SK-N-SH treated with all-trans-retinoic acid at 6 μM for 48 hours (cell line): ENCODE results near the gene TRIM31.

Source experiments
- ATAC-seq: fragments of 200-7000 bp; cut with Tn5 transposase; 3 replicates; pipeline ENCODE4 v1.9.1; 2020; ENCODE audit warnings: mild to moderate bottlenecking, moderate library complexity
- ARNTL ChIP-seq: fragments of 450-650 bp; formaldehyde crosslinking; IDR thresholded peaks from 2 replicates; pipeline ENCODE4 v1.5.0; 2020; ENCODE audit warnings: low read depth, mild to moderate bottlenecking, moderate library complexity, borderline replicate concordance
- BACH2 ChIP-seq: fragments of 250-450 bp; sonication (Bioruptor Pico); IDR thresholded peaks from 2 replicates; pipeline ENCODE4 v1.9.0; 2021; ENCODE audit warnings: mild to moderate bottlenecking, borderline replicate concordance
- CSDC2 ChIP-seq: fragments of 250-450 bp; sonication (Bioruptor Pico); IDR thresholded peaks from 2 replicates; pipeline ENCODE4 v1.5.0; 2020; ENCODE audit warnings: mild to moderate bottlenecking, moderate library complexity
- GLIS3 ChIP-seq: fragments of 250-450 bp; sonication (Bioruptor Pico); IDR thresholded peaks from 2 replicates; pipeline ENCODE4 v1.5.0; 2020; ENCODE audit warnings: mild to moderate bottlenecking, moderate library complexity
- ISL1 ChIP-seq: fragments of 250-450 bp; sonication (Bioruptor Pico); IDR thresholded peaks from 2 replicates; pipeline ENCODE4 v2.1.2; 2022; ENCODE audit warnings: mild to moderate bottlenecking, moderate library complexity
- OSR1 ChIP-seq: fragments of 250-450 bp; sonication (Bioruptor Pico); IDR thresholded peaks from 2 replicates; pipeline ENCODE4 v1.8.0; 2022; ENCODE audit warnings: moderate library complexity, mild to moderate bottlenecking, inconsistent platforms
- PPARA ChIP-seq: fragments of 250-450 bp; sonication (Bioruptor Pico); IDR thresholded peaks from 2 replicates; pipeline ENCODE4 v1.5.0; 2020; ENCODE audit warnings: mild to moderate bottlenecking, borderline replicate concordance
- RARB ChIP-seq: fragments of 250-450 bp; sonication (Bioruptor Pico); IDR thresholded peaks from 2 replicates; pipeline ENCODE4 v1.8.0; 2021; ENCODE audit warnings: mild to moderate bottlenecking, moderate library complexity
- SNAI2 ChIP-seq: fragments of 250-450 bp; sonication (Bioruptor Pico); IDR thresholded peaks from 2 replicates; pipeline ENCODE4 v1.5.0; 2020; ENCODE audit warnings: mild to moderate bottlenecking, moderate library complexity
- TCF4 ChIP-seq: fragments of 250-450 bp; sonication (Bioruptor Pico); IDR thresholded peaks from 2 replicates; pipeline ENCODE4 v1.8.0; 2021; ENCODE audit warnings: mild to moderate bottlenecking, moderate library complexity, borderline replicate concordance
- TOX ChIP-seq: fragments of 250-450 bp; sonication (Bioruptor Pico); IDR thresholded peaks from 2 replicates; pipeline ENCODE4 v1.8.0; 2021; ENCODE audit warnings: mild to moderate bottlenecking, moderate library complexity, borderline replicate concordance
- ZC3H10 ChIP-seq: fragments of 250-450 bp; sonication (Bioruptor Pico); IDR thresholded peaks from 2 replicates; pipeline ENCODE4 v1.5.1; 2021; ENCODE audit warnings: mild to moderate bottlenecking, moderate library complexity
- ZFP3 ChIP-seq: fragments of 250-450 bp; sonication (Bioruptor Pico); IDR thresholded peaks from 2 replicates; pipeline ENCODE4 v1.5.0; 2020; ENCODE audit warnings: mild to moderate bottlenecking, moderate library complexity
- ZFP30 ChIP-seq: fragments of 450-650 bp; formaldehyde crosslinking; IDR thresholded peaks from 2 replicates; pipeline ENCODE4 v1.5.0; 2022; ENCODE audit warnings: mild to moderate bottlenecking, moderate library complexity
- ZNF565 ChIP-seq: fragments of 450-650 bp; formaldehyde crosslinking; conservative IDR thresholded peaks from 2 replicates; pipeline ENCODE4 v1.5.0; 2020; ENCODE audit warnings: low read depth, mild to moderate bottlenecking, moderate library complexity
- ZNF70 ChIP-seq: fragments of 450-650 bp; formaldehyde crosslinking; IDR thresholded peaks from 2 replicates; pipeline ENCODE4 v1.5.0; 2020; ENCODE audit warnings: mild to moderate bottlenecking, moderate library complexity
- ZNF8 ChIP-seq: fragments of 450-650 bp; formaldehyde crosslinking; IDR thresholded peaks from 2 replicates; pipeline ENCODE4 v1.5.0; 2020; ENCODE audit warnings: mild to moderate bottlenecking, moderate library complexity
- TF ChIP-seq, protein P1 (sequence below): fragments of 250-450 bp; sonication (Bioruptor Pico); IDR thresholded peaks from 2 replicates; pipeline ENCODE4 v1.5.1; 2020; ENCODE audit warnings: low read depth, mild to moderate bottlenecking, moderate library complexity
- TF ChIP-seq, protein P2 (sequence below): fragments of 250-450 bp; sonication (Bioruptor Pico); IDR thresholded peaks from 2 replicates; pipeline ENCODE4 v1.5.1; 2021; ENCODE audit warnings: mild to moderate bottlenecking, moderate library complexity
- TF ChIP-seq, protein P3 (sequence below): fragments of 250-450 bp; sonication (Bioruptor Pico); IDR thresholded peaks from 2 replicates; pipeline ENCODE4 v1.5.0; 2020; ENCODE audit warnings: mild to moderate bottlenecking, moderate library complexity

TRIM31 gene

DNA sequence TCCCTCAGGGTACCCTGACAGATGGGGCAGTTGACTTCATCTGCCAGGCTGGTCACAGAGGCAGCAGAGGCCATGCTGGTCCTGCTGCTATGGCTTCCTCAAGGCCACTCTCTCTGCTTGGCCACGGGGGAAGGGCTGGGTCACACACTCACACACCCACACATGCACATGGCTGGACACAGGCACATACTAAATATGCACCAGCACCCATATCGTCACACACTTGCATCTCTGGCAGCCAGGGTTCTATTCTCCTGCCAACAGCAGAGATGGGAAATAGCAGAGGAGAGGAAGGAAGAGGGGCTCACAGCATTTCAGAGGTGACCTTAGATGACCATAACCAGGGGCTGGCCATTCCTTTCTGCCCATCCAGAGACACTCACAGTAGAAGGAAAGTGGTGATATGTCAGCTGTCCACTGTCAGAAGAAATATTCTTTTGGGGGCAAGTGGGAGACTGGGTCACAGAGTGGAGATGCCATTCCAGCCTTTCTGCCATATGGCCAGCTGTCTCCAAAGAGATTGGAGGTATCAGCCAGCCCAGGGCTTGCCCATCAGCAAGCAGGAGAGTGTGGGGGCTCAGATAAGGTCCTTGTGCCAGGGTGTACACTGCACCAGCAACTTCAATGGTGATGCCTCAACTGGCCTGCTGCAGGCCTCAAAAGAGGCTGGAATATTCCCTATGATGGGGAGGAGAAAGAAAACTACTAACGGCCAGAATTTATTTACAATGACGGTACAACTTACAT is 48.1 kb upstream of the TRIM31 start, which contains the start of gene TRIM10:
Gene TRIM10 (minus strand): TSS at position 427 of the 747 bp plus-strand sequence. CDS start 353 bp downstream, at position 74.
- no peak for ATAC-seq

DNA sequence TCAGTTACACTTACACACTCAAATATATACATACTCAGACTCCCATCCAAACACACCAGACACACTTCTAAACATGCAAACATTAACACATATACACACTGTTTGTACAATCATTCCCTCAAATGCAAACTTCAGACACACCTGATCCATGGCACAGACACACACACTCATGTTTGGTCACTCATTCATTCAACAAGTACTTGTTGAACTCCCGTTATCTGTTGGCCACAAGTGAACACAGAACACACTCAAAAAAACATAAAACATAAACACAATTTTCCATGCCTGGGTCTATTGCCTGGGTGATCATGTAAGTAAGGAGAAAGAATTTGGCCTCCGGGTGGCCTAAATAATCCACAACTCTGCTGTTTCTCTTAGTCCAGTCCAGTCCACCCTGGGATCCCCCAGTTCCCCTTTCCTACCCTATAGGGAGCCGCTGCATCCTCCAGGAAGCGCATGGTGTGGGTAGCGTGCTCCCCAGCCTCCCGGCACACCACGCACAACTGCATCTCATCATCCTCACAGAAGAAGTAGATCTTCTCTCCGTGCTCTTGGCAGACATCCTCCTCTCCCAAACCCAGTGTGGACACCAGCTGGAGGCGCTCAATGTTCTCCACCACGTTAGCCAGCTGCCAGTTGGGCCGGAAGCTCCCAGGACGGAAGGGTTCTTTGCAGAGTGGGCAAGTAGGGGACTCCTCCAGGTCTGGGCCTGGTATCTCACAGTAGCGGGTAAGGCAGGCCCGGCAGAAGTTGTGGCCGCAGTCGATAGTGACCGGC is 47.3 kb upstream of the TRIM31 start:
- TF ChIP-seq TCF4 (CRISPR knock-in tag) (no peak), ZNF70 (no peak), ZC3H10 (CRISPR knock-in tag) (no peak), GLIS3 (CRISPR knock-in tag) (no peak), TOX (CRISPR knock-in tag) (no peak), RARB (no peak), OSR1 (CRISPR knock-in tag) (no peak), BACH2 (CRISPR knock-in tag) (no peak), CSDC2 (CRISPR knock-in tag) (no peak), ZNF8 (CRISPR knock-in tag) (no peak), ZFP3 (CRISPR knock-in tag) (no peak), SNAI2 (CRISPR knock-in tag) (no peak), ISL1 (CRISPR knock-in tag) (no peak), ZFP30 (CRISPR knock-in tag) (no peak), PPARA (CRISPR knock-in tag) (no peak)
- TF ChIP-seq, protein P1, sequence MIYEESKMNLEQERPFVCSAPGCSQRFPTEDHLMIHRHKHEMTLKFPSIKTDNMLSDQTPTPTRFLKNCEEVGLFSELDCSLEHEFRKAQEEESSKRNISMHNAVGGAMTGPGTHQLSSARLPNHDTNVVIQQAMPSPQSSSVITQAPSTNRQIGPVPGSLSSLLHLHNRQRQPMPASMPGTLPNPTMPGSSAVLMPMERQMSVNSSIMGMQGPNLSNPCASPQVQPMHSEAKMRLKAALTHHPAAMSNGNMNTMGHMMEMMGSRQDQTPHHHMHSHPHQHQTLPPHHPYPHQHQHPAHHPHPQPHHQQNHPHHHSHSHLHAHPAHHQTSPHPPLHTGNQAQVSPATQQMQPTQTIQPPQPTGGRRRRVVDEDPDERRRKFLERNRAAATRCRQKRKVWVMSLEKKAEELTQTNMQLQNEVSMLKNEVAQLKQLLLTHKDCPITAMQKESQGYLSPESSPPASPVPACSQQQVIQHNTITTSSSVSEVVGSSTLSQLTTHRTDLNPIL (CRISPR knock-in tag) = no peak
- TF ChIP-seq, protein P2, sequence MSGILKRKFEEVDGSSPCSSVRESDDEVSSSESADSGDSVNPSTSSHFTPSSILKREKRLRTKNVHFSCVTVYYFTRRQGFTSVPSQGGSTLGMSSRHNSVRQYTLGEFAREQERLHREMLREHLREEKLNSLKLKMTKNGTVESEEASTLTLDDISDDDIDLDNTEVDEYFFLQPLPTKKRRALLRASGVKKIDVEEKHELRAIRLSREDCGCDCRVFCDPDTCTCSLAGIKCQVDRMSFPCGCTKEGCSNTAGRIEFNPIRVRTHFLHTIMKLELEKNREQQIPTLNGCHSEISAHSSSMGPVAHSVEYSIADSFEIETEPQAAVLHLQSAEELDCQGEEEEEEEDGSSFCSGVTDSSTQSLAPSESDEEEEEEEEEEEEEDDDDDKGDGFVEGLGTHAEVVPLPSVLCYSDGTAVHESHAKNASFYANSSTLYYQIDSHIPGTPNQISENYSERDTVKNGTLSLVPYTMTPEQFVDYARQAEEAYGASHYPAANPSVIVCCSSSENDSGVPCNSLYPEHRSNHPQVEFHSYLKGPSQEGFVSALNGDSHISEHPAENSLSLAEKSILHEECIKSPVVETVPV (CRISPR knock-in tag) = no peak
- TF ChIP-seq, all 23 proteins: peak for 0
- no peak for ATAC-seq

More for the DNA sequence above, 48.1 kb upstream of the TRIM31 start, which contains the start of gene TRIM10:
- TF ChIP-seq PPARA (CRISPR knock-in tag) (no peak), ZNF8 (CRISPR knock-in tag) (no peak), ZFP30 (CRISPR knock-in tag) (no peak), TCF4 (CRISPR knock-in tag) (no peak), ZFP3 (CRISPR knock-in tag) (no peak), GLIS3 (CRISPR knock-in tag) (no peak)
- TF ChIP-seq, protein P1 (CRISPR knock-in tag) = no peak

DNA sequence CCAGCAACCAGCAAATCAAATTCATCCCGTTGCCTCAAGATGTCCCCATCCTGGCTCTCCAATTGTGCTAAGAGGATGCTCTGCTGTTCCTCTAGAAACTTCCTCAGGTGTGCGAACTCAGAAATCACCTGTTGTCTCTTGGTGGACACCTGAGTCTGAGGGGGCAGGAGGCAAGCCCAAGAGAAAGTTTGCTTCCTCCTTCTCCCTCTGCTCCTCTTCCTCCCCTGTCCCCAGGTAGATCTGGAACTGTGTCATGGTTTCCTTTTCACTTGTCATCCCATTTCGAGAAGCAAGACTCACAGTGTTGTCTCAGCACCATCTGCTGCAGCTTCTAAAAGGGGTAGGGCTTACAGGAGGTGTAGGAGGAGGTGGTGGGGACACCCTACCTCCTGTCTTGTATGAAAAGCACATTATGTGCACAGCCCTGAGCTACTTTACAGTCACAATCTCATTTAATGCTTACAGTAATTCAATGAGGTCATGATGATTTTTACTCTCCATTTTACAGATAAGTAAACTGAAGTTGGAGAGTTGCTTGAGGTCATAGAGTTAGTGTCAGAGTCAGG is 45.7 kb upstream of the TRIM31 start:
- TF ChIP-seq PPARA (CRISPR knock-in tag) (no peak), ZFP30 (CRISPR knock-in tag) (no peak), ZNF565 (CRISPR knock-in tag) (no peak), ZNF70 (no peak), ARNTL (CRISPR knock-in tag) (no peak), OSR1 (CRISPR knock-in tag) (no peak)
- TF ChIP-seq, protein P3, sequence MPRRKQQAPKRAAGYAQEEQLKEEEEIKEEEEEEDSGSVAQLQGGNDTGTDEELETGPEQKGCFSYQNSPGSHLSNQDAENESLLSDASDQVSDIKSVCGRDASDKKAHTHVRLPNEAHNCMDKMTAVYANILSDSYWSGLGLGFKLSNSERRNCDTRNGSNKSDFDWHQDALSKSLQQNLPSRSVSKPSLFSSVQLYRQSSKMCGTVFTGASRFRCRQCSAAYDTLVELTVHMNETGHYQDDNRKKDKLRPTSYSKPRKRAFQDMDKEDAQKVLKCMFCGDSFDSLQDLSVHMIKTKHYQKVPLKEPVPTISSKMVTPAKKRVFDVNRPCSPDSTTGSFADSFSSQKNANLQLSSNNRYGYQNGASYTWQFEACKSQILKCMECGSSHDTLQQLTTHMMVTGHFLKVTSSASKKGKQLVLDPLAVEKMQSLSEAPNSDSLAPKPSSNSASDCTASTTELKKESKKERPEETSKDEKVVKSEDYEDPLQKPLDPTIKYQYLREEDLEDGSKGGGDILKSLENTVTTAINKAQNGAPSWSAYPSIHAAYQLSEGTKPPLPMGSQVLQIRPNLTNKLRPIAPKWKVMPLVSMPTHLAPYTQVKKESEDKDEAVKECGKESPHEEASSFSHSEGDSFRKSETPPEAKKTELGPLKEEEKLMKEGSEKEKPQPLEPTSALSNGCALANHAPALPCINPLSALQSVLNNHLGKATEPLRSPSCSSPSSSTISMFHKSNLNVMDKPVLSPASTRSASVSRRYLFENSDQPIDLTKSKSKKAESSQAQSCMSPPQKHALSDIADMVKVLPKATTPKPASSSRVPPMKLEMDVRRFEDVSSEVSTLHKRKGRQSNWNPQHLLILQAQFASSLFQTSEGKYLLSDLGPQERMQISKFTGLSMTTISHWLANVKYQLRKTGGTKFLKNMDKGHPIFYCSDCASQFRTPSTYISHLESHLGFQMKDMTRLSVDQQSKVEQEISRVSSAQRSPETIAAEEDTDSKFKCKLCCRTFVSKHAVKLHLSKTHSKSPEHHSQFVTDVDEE = no peak
- TF ChIP-seq, all 23 proteins: peak for 0
- no peak for ATAC-seq
